DMS53 treated with DMSO at 0.1 percent for 48 hours (cell line): ENCODE results near the gene CPOX.
A peak's percentile ranks its signal among the peaks of the same experiment; 100 is the strongest.
"Not testable (repeated sequence)": the region's sequence is repeated elsewhere in the genome, so short reads cannot be mapped to it uniquely, and the experiment has no call there.

Source experiments
- DNase-seq: peaks from one replicate; lab custom pipeline; 2025; ENCODE audit not compliant: unreplicated experiment; lab: John Stamatoyannopoulos, UW

CPOX gene

DNA sequence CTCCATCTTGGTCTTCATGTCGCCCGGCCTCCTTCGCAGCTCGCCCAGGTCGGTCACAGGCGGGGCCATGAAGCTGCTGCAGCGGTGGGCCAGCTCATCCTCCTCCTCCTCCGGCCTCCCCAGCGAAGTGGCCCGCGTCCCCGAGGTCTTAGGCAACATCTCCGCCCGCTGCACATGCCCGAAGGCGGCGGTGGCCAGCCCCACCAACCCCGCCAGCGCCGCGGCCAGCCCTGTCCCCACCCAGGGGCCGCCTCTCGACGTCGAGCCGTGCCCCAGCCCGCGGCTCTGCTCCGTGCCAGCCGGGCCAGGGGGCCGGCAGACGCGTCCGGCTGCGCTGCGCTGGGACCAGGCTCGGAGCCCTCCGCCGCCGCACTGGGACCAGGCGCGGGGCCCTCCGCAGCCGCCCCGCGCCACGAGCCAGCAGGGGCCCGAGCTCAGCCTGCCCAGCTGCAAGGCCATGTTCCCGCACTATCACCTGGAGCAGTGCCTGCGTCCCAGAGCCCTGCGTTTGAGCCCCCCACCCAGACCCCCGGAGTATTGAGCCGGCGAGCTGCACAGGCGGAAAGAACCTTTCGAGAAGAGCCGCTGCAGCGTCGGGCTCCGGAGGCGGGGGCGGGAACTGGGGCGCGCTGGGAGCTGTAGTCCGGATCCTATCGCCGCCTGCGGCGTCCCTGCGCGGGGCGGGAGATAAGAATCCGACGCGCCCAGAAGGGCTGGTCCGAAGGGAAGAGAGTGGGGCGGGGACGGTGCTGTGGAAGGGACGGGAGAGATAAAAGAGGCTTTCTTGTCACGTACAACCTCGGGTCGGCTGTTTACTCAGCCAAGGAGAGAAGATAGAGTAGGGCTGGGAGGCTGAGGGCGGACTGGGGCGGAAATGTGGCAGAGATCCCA lies at the start of gene CPOX:
TSS of gene CPOX (minus strand) at position 566 of the 891 bp plus-strand sequence. CDS start at position 459, 107 bp downstream.
- peak; percentile 86 for DNase-seq

DNA sequence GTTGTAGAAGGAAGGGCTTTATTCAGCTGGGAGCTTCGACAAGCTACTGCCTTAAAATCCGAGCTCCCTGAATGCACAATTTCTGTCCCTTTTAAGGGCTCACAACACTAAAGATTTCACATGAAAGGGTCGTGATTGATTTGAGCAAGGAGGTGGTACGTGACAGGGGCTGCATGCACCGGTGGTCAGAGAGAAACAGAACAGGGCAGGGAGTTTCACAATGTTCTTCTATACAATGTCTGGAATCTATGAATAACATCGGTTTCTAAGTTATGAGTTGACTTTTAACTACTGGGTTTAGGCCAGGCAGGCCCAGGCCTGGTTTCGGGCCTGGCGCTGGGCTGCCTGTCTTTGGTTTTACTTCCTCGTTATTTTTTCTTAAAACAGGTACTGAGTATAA lies 49.4 kb upstream of the CPOX start:
- not testable (repeated sequence) for DNase-seq

DNA sequence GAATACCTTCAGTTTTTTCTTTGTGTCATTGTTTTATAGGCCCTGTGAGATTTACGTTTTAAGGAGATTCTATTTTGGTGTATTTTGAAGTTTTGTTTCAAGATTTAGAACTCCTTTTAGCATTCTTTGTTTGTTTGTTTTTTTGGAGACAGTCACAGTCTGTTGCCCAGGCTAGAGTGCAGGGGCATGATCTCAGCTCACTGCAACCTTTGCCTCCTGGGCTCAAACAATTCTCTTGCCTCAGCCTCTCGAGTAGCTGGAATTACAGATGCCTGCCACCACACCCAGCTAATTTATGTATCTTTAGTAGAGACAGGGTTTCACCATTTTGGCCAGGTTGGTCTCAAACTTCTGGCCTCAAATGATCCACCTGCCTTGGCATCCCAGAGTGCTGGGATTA lies 48.3 kb upstream of the CPOX start:
- not testable (repeated sequence) for DNase-seq

DNA sequence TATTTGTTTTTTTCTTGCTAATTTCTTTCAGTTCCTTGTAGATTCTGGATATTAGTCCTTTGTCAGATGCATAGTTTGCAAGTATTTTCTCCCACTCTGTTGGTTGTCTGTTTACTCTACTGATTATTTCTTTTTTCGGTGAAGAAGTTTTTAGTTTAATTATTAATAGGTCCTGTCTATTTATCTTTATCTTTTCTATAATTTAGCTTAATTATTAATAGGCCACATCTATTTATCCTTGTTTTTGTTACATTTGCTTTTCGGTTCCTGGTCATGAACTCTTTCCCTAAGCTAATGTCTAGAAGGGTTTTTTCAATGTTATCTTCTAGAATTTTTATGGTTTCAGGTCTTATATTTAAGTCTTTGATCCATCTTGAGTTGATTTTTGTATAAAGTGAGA lies 45.1 kb upstream of the CPOX start:
- not testable (repeated sequence) for DNase-seq

DNA sequence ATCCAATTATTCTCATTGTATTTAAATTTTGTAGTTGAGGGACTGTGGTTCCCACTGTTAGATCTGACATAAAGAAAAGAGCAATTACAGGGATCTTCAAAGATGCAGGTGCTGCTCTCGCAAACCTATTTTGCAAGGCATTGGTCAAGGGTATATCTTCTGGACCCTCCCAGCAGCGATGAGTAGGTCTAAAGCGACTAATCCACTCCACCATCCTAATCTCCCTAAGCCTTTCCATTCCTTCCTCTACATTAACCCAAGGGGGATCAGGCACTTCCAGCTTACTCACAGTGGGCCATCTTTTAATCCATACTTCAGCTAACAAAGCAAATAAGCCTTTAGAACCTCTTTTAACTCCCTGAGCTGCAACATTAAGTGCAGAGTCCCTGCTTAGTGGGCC lies 37.0 kb upstream of the CPOX start:
- DNase-seq, result no peak

DNA sequence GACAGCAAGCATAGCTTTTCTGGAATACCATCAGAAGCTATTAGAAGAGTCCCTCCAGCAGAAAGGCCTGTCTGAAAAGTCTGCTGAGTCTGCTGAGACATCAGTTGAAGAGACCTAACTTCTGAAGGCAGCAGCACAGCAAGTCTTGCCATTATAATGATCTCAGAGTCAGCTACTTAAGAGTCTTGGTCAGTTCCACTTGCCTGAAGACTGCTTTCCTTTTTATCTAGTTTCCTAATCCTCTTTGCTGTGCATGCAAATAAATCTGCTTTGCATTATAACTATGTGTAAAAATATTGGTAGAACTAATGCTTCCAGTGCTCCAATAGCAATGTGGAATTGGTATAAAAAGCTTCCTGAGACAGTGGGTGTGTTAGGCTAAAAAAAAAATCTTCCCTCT lies 34.9 kb upstream of the CPOX start:
- no peak for DNase-seq

DNA sequence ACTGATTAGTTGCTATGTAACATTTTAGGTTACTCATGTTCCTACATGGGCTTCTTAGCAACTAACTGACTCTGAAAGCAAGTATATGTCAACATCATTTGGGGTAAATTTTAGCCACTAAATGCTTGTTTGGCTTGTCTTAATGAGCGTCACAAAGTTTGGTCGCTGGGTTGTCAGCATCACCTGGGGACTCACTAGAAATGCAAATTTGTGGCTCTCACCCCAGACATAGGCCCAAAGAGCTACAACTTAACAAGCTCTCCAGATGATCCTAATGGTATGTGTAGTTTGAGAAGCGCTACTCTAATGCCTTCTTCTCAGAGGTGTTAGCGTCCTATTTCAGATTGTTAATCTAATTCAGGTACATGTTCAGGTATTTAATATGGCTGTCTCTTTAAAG lies 32.7 kb upstream of the CPOX start:
- no peak for DNase-seq

DNA sequence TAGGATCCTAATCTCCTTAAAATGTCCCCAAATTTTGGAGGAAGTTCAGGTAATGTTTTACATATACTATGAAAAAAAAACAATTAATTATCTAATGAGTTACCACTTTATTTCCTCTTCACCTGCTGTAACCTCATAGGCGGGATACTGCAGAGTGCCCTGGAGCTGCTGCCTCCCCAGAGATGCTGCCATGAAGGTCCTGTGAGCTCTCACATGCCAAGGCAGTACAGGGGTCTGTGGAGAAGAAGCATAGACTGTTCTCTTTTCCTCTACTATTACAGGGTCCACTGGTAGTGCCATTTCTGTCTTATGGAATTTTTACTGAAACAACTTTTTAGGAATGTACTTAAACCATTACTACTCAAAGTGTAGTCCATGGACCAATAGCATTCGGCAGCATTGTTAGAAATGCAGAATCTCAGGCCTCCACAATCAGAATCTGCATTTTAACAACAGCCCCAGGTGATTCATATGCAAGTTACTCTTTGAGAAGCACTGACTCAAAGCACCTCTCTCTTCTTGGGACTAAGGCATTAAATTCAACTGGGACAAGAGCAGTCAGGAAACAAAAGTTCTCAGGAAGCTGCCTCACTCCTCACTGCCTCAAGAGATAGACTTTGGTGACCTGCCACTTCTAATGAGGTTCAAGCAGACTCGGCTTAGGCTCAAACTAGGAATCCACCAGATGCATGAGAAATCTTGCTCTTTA lies 30.3 kb upstream of the CPOX start:
- DNase-seq, result no peak

DNA sequence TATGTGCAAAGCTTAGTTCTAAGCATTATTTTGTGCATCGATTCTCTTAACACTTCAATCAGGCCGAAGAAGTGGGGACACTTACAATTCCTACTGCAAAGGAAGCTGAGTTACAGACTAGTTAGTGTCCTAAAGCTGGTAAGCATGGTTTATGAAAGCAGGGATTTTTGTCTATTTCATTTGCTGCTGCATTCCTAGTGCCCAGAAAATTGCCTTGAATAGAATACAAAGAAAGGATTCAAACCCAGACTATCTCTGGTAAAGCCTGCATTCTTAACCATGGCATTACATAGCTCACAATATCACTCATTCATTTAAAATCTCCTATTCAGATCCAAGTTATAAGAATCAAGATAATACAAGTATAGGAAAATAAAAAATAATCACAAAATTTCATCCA lies 24.4 kb upstream of the CPOX start:
- no peak for DNase-seq

DNA sequence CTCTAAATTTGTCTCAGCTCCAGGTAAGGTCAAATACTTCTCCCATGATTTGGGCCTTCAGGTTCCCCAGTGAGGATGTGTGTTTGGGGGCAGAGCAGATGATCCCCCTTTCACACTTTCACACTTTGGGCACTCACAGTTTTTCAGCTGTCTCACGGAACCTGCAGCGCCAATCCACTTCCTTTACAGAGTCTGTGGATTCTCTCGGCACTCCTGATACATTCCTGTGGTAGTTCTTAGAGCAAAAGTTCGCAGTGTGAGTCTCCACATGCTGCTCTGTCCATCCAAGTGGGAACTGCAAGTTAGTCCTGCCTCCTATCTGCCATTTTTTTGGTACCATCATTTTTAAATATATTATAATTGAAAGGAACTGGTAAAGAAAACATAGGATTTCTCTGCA lies 20.2 kb upstream of the CPOX start:
- DNase-seq, result no peak

DNA sequence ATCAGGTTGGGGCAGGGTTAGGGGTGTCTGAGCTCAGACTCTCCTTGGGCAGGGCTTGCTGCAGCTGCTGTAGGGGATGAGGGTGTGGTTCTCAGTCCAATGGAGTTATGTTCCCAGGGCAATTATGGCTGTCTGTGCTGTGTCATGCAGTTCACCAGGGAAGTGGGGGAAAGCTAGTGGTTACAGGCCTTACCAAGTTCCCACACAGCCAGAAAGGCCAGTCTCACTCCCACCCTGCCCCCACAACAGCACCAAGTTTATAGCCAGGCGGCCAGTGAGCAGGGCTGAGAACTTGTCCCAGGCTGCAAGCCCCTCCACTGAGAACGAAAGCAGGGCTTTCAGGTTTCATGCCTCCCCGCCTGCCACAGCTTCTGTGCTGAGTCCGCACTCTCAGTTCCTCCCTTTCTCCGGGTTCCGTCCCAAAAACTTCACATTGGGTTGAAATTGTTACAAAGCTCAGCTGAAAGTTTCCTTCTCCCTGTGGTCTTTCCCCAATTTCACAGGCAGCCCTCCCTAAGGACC lies 19.6 kb upstream of the CPOX start:
- DNase-seq, result no peak

DNA sequence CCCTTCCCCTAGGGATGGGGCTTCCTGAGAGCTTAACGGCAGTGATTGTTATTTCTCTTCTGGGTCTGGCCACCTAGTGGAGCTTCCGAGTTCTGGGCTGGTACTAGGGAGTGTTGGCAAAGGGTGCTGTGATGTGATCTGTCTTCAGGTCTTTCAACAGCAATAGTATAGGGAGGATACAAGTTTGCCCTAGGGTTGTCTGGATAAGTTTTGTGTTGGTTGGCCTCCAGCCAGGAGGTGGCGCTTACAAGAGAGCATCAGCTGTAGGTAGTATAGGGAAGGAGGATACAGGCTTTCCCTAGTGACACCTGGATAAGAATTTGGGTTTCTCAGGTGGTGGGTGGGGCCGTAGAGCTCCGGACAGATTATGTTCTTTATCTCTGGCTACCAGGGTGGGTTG lies 19.2 kb upstream of the CPOX start:
- no peak for DNase-seq

DNA sequence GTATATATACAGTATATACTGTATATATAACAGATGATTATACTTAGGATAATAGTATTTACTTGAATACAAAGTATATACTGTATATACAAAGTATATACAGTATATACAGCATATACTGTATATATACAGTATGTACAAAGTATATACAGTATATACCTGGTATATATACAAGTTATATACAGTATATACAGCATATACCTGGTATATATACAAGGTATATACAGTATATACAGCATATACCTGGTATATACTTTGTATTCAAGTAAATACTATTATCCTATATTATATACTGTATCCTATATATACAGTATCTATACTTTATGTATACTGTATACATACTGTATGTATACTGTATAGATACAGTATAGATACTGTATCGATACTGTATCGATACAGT lies 14.6 kb upstream of the CPOX start:
- no peak for DNase-seq

DNA sequence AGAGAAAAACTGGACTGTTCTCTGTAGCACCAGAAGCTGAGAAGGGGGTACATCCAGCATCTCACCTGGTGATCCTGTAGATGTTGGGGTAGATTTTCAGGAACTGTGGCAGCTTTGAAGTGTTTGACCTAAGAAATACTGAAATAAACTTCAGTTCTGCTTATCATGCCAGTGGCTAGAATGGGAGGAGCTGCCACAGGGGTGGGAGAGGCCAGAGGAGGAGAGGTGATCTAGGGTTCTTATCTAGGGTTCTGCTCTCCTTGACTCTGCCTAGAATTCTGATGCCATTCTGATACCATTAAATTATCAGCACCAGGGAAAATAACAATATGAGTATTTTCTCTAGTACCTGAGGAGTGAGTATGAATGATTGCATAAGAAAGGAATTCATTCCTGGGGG lies 10.2 kb upstream of the CPOX start:
- DNase-seq, result no peak

DNA sequence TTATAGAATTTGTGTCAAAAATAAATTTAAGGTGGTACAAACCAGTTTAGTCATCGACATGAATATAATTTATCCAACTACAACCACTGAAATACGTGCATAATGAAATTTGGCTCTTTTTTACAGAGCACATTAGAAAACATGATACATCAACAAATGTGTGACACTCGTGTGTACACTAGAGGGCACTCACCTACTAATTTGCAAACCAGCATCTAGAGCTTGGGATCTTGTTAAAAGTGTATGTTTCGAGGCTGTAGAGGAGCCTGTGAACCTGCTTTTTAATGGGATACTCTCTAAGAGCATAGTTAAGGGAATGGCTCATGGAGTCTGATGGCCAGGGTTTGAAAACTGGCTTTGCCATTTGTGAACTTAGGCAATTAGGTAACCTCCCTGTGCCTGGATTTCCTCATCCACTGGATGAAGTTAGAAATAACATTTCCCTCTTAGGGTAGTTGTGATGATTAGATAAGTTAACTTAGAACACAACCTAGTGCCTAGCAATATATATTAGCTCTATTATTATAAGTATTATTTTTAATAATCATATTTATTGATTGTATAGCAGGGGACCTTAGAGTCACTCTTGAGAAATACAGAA lies 8.8 kb upstream of the CPOX start:
- peak; percentile 53 for DNase-seq

DNA sequence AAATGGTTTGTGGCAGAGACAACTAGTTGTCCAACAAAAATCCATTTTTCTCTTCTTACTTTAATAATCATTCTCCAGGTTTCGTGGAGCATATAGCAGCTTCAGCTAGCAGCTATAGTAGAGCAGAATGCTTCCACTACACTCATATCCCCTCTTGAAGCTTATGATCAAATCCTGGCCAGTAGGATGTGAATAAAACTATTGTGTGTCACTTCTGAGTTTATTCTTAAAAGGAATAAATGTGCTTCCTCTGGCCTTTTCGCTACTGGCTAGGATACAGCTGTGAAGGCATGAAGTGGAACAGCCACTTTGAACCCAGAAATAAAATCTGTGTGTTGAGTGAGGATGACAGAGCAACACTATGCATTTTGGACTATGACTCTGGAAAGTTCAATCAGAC lies 7.8 kb upstream of the CPOX start:
- no peak for DNase-seq

DNA sequence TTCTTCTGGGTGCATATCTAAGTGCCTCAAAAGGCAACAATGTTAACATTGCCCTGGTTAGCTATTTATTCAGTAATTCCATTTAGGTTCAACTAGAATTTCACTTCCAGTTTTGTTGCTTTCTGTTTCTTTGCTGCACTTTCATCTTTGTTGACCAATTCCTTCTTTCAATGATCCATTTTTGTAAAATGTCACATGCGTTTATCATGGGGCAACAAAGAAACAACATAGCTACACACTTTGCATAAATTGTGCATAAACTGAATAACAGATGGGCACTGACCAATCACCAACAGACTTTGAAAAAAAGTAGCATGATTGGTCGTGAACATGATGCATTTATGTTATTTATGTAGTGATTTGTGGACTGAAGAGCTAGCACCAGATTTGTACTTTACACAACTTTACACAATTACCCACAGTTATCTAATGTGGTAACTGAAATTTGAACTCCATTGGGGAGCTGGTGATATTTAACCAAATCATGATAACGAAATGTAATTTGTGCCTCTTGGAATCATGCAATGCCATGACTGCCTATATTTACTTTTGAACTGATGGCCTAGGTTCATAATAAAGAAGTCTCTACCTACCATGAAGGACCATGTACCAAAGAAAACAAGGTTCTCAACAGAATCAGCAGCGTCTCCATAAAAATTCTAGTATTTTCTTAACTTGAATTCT lies 7.1 kb upstream of the CPOX start:
- no peak for DNase-seq

DNA sequence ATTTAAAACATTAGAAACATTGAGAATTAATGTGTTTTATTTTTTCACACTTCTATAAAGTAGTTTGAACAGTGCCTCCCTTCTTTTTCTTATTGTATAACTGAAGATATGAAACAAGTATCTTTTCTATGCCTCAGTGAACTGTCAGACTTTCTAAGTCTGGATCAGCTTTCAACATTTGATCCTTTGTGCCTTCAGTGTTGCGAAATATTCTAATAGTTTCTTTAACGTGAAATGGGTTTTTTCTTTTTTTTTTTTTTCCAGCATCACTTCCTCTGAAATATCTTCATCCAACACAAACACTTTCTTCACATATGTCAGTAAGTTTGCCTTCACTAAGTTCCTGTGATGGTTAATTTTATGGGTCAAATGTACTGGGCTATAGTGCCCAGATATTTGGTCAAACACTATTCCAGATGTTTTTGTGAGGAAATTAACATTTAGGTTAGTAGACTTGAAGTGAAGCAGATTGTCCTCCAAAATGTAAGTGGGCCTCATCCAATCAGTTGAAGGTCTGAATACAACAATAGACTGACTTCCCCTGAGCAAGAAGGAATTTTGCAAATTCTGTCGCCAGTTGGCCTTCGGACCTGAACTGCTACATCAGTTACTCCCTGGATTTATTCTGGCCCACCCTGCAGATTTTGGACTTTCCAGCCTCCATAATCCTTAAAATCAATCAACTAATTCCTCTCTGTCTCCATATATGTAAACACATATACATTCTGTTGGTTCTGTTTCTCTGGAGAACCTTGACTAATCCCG lies 6.4 kb upstream of the CPOX start:
- no peak for DNase-seq

DNA sequence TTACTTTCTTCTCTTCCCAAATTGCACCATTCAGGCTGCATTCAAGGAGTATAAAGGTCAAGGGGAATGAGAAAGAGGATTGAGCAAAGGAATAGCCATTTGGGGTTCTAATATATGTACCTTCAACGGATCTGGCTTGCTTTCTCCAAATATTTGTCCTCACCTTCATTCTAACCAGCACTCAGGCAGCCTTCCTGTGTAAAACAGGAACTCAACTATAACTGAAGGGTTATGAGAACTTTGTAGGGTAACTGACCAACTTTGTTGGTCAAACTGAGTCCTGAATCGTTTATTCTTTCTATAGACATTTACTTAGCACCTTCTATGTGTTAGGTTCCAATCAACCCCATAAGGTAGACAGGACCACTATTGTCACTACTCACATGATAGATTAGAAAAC lies 5.1 kb upstream of the CPOX start:
- DNase-seq, result no peak
